HG02884 (cell line): ENCODE measurements around the gene MGLL.

Experiments used
- ATAC-seq: cut with Tn5 transposase; IDR thresholded peaks from one replicate; pipeline ENCODE4 v1.9.1; 2021; ENCODE audit warnings: mild to moderate bottlenecking, moderate library complexity; ENCODE audit not compliant: unreplicated experiment

Gene MGLL

GRCh38 chr3:127760791-127761440 is 61.4 kb downstream of the MGLL start:
- no peak for ATAC-seq

DNA sequence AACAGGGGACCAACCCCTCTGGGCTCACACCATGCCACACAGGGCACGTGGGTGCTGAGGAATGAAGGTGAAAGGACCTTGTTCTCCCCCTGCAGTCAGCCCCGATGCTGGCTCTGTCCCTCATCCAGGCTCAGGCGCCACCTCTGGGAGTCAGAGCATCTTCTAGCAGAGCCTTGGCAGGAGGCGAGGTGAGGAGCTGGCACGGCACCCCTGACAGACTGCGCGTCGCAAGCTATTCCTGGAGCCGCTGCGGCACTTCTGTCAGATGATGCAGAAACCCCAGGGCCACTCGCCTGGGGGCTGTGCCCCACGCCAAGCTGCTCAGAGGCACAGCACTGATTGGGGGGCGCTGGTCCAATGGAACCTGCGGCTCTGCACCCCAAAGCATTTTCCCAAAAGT is 62.0 kb downstream of the MGLL start:
- no peak for ATAC-seq

DNA sequence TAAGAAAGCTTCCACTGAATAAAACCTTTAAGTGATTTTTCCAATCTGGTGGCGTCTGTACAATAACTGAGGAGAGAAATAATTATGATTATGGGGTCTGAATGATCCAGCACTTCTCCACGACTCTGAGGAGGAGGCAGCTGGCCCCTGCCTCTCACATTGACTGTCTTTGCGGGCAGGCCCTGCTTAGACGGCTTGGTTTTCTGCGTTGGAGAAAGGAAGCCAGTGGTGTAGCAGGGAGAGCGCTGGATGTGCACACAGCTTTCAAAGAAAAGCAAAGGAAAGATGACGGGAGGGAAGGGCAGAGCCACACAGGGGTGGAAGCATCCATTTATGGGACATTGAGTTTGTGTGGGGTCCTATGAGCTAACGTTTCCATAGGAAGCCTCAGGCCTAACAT is 62.5 kb downstream of the MGLL start:
- no peak for ATAC-seq

- no peak for ATAC-seq
Measured at GRCh38 chr3:127758013-127758412, 64.3 kb downstream of the MGLL start.

- ATAC-seq = no peak
Measured at GRCh38 chr3:127755305-127755681, 67.0 kb downstream of the MGLL start.

DNA sequence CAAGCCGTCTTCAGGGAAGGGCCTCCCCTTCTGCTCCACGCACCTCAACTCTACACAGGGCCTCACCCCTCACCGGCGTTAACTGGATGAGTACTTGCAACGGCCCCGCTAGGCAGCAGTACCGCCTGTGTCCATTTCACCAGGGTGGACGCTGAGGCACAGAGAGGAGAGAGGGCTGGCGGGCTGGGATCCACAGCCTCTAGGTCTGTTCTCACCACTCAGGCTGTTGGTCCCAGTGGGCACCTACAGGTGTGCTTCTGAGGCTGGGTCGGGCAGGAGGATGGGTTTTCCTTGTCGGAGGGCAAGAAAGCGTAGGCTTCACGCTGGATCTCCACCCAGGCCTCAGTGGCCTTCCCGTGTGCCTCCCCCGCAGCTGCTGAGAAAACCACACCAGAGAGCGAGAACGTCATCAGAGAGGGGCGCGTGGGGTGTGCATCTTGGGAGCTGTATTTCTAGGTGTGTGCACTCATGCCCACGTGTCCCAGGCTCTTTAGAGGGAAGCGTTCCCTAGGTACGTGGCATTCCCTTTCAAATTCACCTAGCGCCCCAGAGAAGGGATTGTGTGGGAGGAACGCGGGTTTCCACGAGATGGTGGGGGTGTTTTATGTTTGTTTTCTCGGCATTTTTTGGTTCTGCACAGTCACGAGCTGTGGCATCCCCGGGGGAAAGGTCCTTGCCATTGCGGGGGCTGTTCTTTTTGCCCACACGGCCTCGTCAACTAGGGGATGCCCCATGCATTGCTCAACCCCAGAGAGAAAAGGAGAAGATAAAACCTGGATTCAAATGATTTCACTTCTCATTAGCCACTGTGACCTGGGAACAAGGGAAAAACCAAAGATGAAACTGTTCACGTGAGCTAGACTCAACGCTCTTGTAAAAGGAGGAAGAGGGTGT is 67.7 kb downstream of the MGLL start:
- no peak for ATAC-seq

- no peak for ATAC-seq
Measured at GRCh38 chr3:127753898-127754410, 68.4 kb downstream of the MGLL start.

DNA sequence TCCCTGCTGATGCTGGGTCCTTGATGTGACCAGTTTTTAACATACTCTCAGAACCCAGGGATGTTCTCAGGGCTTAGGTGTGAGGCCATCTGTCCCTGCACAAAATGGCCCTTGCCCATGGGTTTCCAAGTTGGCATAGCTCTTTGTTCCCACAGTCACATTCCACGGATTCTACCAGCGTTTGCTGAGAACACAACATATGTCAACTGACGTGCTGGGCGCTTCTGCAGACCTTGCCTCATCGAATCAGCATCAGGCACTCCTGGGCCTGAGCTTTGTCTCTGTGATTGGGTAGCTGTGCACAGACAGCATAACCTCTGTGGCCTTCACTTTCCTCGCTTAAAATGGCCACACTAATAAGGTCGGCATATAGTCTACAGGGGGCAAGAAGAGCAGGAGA is 69.0 kb downstream of the MGLL start:
- ATAC-seq = no peak

- no peak for ATAC-seq
Measured at GRCh38 chr3:127751782-127752181, 70.5 kb downstream of the MGLL start.

- no peak for ATAC-seq
Measured at GRCh38 chr3:127751163-127751621, 71.1 kb downstream of the MGLL start.

GRCh38 chr3:127750226-127751031 is 71.9 kb downstream of the MGLL start:
- peak; percentile 37 for ATAC-seq

- ATAC-seq = no peak
Measured at GRCh38 chr3:127749787-127750225, 72.5 kb downstream of the MGLL start.

DNA sequence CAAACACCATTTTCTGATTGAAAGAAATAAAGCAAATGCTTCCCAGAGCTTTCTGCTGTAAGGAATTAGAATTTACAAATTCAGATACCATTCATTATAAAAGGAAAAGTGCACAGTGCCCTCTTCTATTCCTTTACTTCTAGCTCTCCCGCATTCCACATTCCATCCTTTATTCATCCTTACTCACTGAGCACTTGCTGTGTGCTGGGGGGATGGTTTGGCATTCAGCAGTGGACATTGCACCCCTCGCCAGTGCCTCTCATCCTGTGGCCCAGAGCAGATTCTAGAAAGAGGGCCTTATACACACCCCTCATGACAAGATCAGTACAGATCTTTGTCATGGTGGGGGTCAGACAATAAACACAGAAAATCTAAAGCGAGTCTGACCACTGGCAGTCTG is 73.0 kb downstream of the MGLL start:
- no peak for ATAC-seq

DNA sequence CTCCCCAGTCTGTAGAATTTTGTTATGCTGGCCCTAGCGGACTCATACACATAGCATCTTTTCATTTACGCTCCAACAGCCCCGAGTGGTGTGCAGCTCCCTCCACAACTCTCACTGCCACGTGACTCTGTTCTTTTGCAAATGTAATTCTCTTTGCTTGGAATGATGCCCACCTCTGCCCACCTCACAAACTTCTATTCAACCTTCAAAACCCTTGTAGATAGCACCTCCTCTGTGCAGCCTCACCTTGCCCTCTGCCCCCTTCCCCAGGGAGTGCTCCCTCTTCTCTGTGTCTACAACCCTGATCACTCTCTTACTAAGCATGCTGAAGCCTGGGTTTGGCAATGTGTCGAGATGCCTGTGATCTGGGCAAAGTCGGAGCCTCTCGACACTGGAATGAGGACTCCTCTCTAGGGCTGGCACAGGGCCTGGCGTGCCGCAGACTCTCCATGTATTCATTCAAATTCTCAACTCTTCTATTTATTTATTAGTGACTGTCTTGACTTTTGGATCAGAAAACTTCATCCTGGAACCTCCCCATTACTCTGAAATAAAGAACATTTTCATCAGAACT is 73.5 kb downstream of the MGLL start:
- no peak for ATAC-seq

GRCh38 chr3:127747751-127748521 is 74.4 kb downstream of the MGLL start:
- no peak for ATAC-seq

GRCh38 chr3:127747066-127747465 is 75.2 kb downstream of the MGLL start:
- no peak for ATAC-seq

- ATAC-seq = no peak
Measured at GRCh38 chr3:127746400-127747057, 75.8 kb downstream of the MGLL start.

GRCh38 chr3:127745656-127746399 is 76.5 kb downstream of the MGLL start:
- ATAC-seq = no peak

DNA sequence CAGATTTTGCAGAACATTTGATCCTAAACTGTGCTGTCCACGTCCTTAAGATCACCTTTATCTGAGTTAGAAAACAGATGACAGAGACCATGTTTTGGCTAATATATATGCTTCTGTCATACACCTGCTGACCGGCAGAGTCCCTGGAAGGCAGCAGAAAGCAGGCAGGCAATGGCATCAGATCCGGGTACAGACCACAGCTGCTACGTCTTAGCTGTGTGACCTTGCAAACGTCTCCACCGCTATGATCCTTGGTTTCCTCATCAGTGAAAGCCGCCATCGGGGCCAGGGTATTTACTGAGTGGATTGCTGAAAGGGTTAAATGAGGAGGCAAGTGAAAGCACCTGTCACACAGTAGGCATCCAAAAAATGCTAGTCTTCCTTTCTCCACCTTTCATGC is 77.4 kb downstream of the MGLL start:
- ATAC-seq = no peak
